ENCODE data around the gene FAXC.
A peak's percentile ranks its signal among the peaks of the same experiment; 100 is the strongest.

FAXC gene

GRCh38 chr6:99330159-99330558 is 19.3 kb downstream of the FAXC start:
- peak; percentile 94 for ATAC-seq
- TF ChIP-seq SNAI2 (CRISPR knock-in tag; IDR thresholded peaks at IDR 0.05) (no peak), CSDC2 (CRISPR knock-in tag; IDR thresholded peaks at IDR 0.05) (no peak), TSHZ2 (CRISPR knock-in tag; IDR thresholded peaks at IDR 0.05) (no peak), BACH2 (CRISPR knock-in tag; IDR thresholded peaks at IDR 0.05; ENCODE audit: borderline replicate concordance) (no peak), ZNF70 (CRISPR knock-in tag; IDR thresholded peaks at IDR 0.05) (no peak), ZNF8 (CRISPR knock-in tag; IDR thresholded peaks at IDR 0.05) (no peak), PPARA (CRISPR knock-in tag; IDR thresholded peaks at IDR 0.05; ENCODE audit: borderline replicate concordance) (no peak), TOX (CRISPR knock-in tag; IDR thresholded peaks at IDR 0.05; ENCODE audit: borderline replicate concordance) (no peak), ARNTL (CRISPR knock-in tag; IDR thresholded peaks at IDR 0.05; ENCODE audit: borderline replicate concordance, low read depth) (no peak), RARB (CRISPR knock-in tag; IDR thresholded peaks at IDR 0.05) (no peak), PATZ1 (CRISPR knock-in tag; IDR thresholded peaks at IDR 0.05; ENCODE audit: borderline replicate concordance) (no peak), ZFP3 (CRISPR knock-in tag; IDR thresholded peaks at IDR 0.05) (no peak), TCF4 (CRISPR knock-in tag; IDR thresholded peaks at IDR 0.05; ENCODE audit: borderline replicate concordance) (no peak)

GRCh38 chr6:99324996-99325395 is 24.5 kb downstream of the FAXC start:
- TF ChIP-seq BACH2 (CRISPR knock-in tag; IDR thresholded peaks at IDR 0.05; ENCODE audit: borderline replicate concordance) (no peak), RARB (CRISPR knock-in tag; IDR thresholded peaks at IDR 0.05) (no peak), ZNF565 (CRISPR knock-in tag; conservative IDR thresholded peaks at IDR 0.05; ENCODE audit: low read depth) (no peak), ARNTL (CRISPR knock-in tag; IDR thresholded peaks at IDR 0.05; ENCODE audit: borderline replicate concordance, low read depth) (no peak), GLIS3 (CRISPR knock-in tag; IDR thresholded peaks at IDR 0.05) (no peak), ZFP3 (CRISPR knock-in tag; IDR thresholded peaks at IDR 0.05) (no peak), TSHZ2 (CRISPR knock-in tag; IDR thresholded peaks at IDR 0.05) (no peak), OSR1 (CRISPR knock-in tag; IDR thresholded peaks at IDR 0.05) (no peak), CSDC2 (CRISPR knock-in tag; IDR thresholded peaks at IDR 0.05) (no peak), ZFP30 (CRISPR knock-in tag; IDR thresholded peaks at IDR 0.05) (no peak), POU6F1 (CRISPR knock-in tag; IDR thresholded peaks at IDR 0.05; ENCODE audit: borderline replicate concordance, low read depth) (no peak), CSRNP3 (CRISPR knock-in tag; IDR thresholded peaks at IDR 0.05) (no peak), ZC3H10 (CRISPR knock-in tag; IDR thresholded peaks at IDR 0.05) (no peak), TOX (CRISPR knock-in tag; IDR thresholded peaks at IDR 0.05; ENCODE audit: borderline replicate concordance) (no peak), ZNF70 (CRISPR knock-in tag; IDR thresholded peaks at IDR 0.05) (no peak), TCF4 (CRISPR knock-in tag; IDR thresholded peaks at IDR 0.05; ENCODE audit: borderline replicate concordance) (no peak), SNAI2 (CRISPR knock-in tag; IDR thresholded peaks at IDR 0.05) (no peak), ZNF8 (CRISPR knock-in tag; IDR thresholded peaks at IDR 0.05) (no peak)
- no peak for ATAC-seq

Data from SK-N-SH treated with all-trans-retinoic acid at 6 μM for 48 hours (cell line).